GM21723 (cell line): ENCODE data around the gene GBA3.

Experiments
- ATAC-seq: cut with Tn5 transposase; IDR thresholded peaks from one replicate; pipeline ENCODE4 v1.9.1; 2021; ENCODE audit warnings: mild to moderate bottlenecking, moderate library complexity; ENCODE audit not compliant: unreplicated experiment

Gene GBA3

DNA sequence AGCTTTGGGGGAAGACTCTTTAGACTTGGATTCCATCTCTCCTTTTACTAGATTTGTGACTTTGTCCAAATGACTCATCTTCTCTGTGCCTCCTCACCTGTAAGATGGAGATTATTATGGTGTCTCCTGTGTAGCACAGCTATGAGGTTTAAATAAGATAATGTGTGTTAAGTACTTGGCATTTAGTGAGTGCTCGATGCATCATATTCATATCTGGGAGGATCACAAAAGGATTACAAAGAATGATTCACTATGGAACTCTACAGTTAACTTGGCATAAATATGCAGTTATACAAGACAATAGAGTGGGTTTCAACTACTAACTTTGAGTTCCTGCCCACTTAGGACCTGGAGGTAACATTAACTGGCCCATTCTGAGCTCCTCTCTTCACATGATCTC lies 2.3 kb downstream of the GBA3 start:
- ATAC-seq = no peak

DNA sequence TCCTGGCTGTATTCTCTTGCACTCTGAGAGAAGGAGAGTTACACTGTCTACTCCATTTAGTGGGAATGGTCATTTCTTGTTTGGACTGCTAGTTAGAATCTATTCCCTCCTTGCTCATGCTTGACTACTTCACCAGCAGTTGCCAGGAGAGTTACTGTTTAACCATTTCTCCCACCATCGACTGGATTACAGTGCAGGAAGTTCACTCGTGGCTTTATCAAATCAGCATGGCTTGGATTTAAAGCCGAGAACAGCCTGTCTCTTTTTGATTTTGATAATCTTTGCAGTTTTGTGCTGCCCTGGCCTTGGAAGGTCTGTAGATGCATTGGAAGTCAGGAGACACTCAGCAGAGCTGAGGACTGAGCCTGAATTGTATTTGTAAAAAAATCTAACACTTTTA lies 3.2 kb downstream of the GBA3 start:
- no peak for ATAC-seq

DNA sequence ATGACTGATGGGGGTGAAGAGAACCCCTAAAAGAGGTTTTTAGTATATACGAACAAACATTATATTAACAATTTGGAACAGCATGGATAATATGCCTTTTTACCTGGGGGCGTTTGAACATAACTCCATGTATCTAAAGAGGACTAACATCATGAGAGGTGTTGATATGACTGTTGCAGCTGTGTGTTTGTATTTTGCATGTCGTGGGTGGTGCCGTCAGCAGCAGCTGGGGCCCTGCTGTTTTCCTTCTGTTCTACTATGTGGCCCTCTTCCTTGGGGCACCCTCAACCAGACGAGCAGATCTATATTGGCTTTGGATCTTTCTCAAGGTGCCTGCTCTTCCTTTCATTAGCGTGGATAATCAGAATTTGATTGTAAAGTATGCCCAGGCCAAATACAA lies 11.2 kb downstream of the GBA3 start:
- no peak for ATAC-seq

- ATAC-seq = no peak
Observed at GRCh38 chr4:22707390-22707789, 14.7 kb downstream of the GBA3 start.

GRCh38 chr4:22708961-22709360 lies 16.2 kb downstream of the GBA3 start:
- ATAC-seq = no peak

DNA sequence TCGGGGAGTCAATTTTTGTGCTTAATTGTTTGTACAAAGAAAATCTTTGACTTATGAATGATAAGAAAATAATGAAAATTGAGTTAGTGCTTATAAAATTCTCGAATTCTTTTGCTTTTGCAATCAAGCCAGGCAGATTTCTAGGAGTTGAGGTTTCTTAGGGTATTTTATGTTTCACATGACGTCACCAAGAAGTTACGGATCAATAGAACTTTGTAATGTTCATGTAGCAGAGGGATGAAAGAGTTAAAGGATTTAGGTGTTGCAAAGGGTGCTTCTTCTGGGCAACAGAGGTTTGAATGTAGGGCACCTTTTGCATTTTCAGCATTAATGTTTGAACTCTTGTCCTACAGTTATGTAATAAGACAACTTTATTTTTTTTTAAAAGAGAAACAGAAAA lies 19.4 kb downstream of the GBA3 start:
- ATAC-seq = no peak

DNA sequence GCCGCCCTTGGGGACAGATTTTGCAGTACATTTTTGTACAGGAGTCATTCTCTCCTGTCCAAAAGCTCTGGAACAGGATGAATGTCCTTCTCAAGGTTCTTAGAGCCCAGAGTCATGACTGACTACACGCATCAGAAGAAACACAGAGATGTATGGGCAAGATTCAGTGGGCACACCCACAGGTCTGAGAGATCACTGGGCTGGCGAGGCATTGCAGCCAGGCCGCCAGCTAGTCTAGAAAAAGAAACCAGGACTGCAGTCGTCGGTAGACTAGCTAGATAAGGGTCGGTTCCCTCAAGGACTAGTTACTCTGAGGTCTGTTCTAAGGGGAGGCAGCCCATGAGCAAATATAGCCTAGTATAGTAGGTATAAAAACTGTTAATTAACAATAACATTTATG lies 19.8 kb downstream of the GBA3 start:
- no peak for ATAC-seq

- no peak for ATAC-seq
Observed at GRCh38 chr4:22713841-22714240, 21.1 kb downstream of the GBA3 start.

DNA sequence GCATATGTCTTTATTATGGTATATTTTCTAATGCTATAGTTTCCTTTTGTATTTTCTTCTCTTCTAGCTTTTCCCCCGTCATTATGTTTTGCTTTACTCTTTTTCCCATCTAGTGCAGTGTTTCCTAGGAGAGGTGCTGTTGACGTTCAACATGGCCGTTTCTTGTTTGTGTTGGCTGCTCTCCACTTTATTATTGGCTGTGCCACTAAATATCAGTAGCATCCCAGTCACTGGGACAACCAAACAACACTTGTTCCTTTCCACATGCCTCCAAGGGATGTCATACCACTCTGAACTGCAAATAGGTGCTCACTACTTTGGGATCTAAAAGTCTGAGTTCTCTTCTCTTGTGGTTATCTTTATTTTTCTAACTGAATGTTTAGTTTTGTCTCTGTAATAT lies 26.5 kb downstream of the GBA3 start:
- ATAC-seq = no peak

GRCh38 chr4:22720091-22720490 lies 27.4 kb downstream of the GBA3 start:
- ATAC-seq = no peak

GRCh38 chr4:22721204-22721603 lies 28.5 kb downstream of the GBA3 start:
- no peak for ATAC-seq

GRCh38 chr4:22730021-22730420 lies 37.3 kb downstream of the GBA3 start:
- no peak for ATAC-seq

DNA sequence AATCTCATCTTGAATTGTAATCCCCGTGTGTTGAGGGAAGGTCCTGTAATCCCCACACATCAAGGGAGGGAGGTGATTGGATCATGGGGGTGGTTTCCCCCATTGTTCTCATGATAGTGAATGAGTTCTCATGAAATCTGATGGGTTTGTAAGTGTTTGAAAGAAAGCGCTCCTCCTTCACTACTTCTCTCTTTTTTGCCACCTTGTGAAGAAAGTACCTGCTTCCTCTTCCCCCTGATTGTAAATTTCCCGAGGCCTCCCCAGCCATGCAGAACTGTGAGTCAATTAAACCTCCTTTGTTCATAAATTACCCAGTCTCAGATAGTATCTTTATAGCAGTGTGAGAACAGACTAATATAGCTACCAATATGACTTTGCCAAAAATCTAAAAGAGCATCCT lies 41.1 kb downstream of the GBA3 start:
- ATAC-seq = no peak

DNA sequence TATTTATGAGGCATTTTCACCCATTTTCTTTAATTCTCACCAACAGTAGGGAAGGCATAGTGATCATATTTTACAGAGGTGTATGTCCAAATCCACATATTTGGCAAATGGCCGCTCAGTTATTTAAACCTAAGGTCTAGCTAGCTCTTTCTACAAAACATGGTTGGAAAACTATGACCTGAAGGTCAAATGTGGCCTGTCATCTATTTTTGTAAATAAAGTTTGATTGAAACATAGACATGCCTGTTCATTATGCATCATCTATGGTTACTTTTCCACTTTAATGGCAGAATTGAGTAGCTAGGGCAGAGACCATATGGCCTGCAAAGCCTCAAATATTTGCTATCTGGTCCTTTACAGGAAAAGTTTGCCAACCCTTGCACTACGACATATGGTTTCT lies 44.2 kb downstream of the GBA3 start:
- ATAC-seq = no peak

DNA sequence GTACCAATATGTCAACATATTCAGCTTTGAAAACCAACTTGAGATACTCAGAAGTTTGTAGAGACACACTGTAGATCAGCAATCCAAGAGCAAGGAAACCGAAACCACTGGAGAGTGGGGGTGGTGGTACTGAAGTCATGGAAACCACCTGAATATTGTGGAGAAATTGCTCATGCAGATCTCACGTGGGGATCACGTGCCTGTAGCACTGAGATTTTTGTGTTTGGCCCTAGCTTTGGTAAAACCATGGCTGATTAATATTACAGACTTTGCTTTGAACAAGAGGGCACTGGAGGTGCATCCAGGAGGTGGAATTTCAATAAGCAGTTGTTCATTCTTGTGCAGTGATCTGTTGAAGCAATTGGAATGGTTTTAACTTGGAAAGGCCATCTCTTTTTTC lies 47.2 kb downstream of the GBA3 start:
- ATAC-seq = no peak

DNA sequence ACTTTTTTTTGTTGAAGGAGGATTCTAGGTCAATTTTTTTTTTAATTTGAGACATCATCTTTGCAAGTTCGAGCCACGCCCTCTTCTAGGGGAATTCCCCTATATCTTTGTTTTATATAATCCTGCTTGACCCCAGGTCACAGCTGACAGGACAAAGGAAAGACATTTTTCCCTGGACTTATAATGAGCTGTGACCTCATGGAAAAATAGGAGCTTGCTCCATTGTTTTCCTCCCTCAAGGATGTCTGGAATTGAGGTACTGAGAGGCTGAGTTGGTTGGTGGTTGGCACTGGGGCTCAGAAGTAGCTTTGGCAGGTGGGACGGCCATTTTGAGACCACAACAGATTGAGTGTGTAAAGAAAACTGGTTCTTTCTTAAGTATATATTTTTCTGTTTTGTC lies 49.0 kb downstream of the GBA3 start:
- no peak for ATAC-seq

GRCh38 chr4:22743290-22743689 lies 50.6 kb downstream of the GBA3 start:
- ATAC-seq = no peak

DNA sequence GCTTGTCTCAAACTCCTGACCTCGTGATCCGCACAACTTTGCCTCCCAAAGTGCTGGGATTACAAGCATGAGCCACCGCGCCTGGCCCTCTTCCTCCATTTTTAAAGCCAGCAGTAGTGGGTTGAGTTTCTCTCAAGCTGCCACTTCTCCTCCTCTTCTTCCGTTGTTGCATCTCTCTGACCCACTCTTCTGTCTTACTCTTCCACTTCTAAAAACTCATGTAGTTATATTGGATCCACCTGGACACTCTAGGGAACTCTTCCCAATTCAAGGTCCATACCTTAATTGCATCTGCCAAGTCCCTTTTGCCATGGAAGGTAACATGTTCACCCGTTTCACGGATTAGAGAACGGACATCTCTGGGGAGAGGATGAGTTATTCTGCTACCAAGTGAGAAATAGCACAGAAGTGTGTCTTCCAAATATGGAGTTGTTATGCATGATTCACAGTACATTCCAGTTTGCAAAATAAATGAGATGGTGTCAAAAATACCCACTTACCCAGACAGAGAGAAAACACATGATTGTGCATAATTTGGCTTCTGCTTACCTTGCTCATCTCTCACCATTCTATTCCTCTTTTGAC lies 51.8 kb downstream of the GBA3 start:
- no peak for ATAC-seq

DNA sequence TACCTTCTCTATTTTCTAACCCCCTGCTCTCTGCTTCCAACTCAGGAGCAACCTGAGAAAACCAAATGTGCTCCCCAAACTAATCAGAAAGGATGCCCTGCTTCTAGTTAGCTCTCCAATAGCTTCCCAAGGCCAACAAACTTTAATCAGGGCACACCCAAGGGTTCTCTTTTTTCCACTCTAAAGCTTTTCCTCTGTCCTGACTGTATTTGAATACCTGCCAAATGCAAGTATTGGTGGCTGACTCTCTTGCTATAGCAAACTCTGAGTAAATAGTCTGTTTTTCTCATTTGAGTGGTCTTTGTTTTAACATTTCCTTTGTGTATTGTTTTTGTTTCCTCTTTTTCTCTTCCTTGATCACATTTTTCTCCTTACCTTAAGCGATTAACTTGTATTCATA lies 52.5 kb downstream of the GBA3 start:
- no peak for ATAC-seq

DNA sequence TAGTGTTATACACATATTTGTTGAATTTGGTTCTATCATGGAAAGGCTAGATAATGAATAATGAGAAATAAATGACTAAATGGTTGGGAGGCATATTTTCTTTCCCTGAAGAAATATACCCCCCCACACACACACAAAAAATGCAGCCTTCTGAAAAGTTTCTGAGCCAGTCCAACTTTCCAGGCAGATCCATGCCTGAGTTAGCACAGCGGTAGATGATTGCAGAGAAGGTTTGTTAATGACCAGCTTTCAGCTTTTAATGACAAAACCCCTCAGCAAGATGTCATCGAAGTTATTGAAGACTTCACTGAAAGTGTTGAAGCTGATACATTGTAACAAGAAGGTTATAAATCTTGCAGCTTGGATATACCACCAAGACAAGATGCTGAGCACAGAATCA lies 61.4 kb downstream of the GBA3 start:
- no peak for ATAC-seq

GRCh38 chr4:22762548-22762947 lies 69.8 kb downstream of the GBA3 start:
- no peak for ATAC-seq

GRCh38 chr4:22764183-22764582 lies 71.4 kb downstream of the GBA3 start:
- ATAC-seq = no peak

DNA sequence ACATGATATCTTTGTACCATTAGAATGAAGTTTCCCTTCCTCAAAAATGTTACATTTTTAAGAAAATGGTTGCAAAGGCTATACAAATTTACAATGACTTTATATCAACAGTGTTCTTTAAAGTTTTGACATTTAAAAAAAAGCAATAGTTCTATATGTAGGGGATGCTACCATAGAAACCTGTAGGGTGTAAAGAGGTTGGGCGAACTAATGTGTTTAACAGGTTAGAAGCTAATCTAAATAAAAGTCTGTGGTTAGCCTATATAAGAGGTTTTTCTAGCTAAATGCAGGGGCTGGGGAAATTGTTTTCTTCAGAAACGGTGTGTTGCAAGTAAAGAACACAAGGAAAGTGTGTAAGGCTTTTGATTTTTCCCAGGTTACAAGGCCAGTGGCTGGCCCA lies 73.3 kb downstream of the GBA3 start:
- ATAC-seq = no peak
